GM18511 (cell line): Measurements from ENCODE around the gene LPP.
A peak's percentile ranks its signal among the peaks of the same experiment; 100 is the strongest.

Experiments used
- ATAC-seq: cut with Tn5 transposase; IDR thresholded peaks from one replicate; pipeline ENCODE4 v1.9.1; 2021; ENCODE audit warnings: mild to moderate bottlenecking, moderate library complexity; ENCODE audit not compliant: unreplicated experiment

The LPP gene

GRCh38 chr3:188351648-188352047 lies 197.7 kb downstream of the LPP start:
- ATAC-seq = no peak

DNA sequence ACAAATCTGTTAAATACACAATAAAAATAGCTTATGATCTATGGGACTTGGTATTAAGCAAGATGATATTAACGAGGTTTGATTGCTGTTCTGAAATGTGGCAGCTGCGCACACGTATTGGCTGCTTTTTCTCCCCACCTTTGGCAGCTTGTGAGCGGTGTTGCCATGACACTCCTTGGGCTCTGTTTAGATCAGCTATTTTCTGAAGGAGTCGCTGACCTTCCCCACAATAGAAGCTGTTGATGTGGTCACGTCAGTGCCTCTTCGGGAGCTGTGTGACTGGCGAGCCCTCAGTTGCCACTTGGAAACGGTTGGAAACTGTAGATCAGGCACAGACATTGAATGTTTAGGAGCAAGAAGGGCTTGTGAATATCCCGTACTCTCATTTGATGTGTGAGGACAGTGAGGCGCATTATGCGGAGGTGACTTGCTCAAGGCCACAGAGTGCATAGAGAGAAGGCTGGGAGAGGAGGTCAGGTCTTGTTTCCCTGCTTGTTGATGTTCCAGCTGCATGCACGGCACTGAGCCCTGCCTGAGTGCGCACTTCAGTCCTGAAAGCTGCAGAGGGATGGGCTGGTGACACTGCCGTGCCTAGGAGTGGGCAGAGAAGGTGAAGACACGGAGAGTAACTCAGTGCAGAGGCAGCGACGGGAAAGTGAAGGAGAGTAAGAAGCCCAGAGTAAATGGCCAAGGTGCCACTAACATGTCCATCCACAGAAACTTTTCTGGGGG lies 198.4 kb downstream of the LPP start:
- ATAC-seq = no peak

DNA sequence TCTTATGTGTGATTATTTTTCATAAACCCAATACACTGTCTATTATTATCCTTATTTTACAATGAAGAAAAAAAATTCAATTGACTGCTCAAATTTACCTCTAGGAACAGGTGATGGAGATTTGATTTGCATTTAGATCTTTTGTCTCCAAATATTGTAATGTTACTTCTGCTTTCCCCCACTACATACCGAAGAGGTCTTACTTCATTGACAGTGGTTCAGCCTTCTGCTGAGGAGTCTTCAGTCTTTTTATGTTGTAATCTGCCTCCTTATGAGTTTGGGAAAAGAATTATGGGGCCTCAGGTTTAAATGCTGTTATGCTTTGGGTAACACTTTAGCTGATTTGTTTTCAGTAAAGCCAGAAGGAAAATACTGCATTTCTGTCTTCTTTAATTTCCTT lies 199.5 kb downstream of the LPP start:
- ATAC-seq = no peak

DNA sequence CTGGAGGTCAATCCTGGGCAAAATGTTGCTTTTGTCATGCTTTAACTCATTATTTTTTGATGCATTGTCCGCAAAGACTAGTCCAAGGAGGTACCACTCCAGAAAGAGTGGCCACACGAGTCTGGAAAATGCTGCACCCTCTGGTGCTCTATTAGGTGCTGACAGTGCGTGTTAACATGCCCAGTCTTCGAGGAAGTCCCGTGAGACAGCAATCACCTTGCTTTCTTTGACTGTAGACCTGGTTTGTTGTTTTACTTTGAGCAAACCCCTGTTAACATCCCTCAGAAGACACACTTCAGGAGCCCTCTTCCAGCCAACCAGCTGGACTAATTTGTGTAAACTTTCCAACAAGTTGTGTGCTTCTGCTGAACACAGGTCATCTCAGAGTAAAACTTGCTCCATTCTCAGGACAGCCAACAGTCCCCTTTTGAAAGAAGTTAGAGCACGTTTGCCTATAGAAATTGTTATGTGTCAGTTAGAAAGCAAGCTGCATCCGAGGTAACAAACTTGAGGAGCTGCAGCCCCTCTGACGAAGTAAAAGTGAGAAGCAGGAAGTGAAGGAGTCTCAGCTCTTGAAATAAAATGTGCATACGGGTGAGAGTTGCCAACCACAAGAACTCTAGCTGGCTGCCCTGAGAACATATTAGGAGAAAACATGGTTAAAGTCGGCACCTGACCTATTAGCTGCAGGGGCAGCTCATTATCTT lies 205.0 kb downstream of the LPP start:
- ATAC-seq = no peak

- no peak for ATAC-seq
Measured at GRCh38 chr3:188360364-188360881, 206.5 kb downstream of the LPP start.

DNA sequence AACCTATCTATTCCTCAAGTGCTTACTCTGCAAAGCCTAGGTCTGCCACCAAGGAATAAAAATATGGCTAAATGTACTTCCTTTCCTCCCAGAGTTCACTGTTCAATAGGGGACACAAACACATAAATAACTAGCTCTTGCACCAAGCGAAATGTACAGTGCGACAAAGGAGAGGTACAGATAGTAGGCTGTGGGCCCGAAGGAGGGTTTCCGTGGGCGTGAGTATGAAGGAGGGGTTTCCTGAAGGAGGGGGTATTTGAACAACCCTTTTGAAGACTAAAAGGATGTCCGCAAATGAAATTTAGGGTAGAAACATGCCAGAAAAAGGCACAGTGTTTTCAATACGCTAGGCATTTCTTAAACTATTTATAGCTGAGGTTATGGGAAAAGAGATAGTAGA lies 207.9 kb downstream of the LPP start:
- no peak for ATAC-seq

DNA sequence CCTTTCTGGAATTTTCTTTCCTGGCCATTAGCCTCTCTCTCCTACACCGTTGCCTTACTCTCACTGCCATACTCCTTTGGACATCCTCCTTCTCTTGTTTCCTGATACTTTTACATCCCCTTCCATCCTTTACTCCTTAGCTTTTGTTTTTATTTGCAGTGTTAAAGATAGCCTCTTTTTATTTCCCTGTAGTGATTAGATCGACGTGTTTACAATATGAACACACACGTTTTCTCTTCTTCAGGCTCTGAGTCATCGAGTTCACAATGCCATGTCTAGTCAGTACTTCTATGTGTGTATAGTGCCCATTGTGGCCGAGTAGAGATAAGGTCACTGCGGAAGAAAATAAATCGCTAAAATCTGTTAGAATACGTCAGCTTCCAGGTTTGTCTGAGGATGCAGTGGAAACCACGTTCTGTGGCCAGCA lies 208.5 kb downstream of the LPP start:
- ATAC-seq = no peak

GRCh38 chr3:188365184-188365583 lies 211.2 kb downstream of the LPP start:
- ATAC-seq = no peak

DNA sequence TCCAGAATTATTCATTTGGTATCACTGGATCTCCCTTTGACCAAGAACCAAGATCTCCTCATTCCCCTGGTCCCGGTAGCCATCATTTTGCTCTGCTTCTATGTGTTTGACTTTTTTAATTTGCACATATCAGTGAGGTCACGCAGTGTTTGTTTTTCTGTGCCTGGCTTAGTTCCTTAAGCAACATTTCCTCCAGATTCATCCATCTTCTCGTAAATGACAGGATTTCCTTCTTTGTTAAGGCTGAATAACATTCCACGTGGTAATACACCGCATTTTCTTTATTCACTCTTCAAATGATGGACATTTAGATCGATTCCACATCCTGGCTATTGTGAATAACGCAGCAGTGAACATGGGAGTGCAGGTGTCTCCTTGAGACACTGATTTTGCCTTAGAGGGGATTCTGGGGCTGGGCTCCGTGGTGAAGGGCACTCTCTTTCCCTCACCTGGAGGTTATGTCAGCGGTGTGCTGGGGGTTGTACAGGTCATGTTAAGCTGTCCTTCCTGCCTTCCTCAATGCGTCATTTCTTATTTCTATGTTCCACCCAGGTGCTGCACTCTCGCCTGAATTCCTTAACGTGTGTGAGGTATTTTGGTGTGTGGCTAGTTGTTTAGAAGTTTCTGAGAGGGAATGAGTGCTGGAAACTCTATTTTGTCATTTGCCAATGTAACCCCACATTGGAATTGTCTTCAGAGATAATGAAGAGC lies 212.2 kb downstream of the LPP start:
- no peak for ATAC-seq

DNA sequence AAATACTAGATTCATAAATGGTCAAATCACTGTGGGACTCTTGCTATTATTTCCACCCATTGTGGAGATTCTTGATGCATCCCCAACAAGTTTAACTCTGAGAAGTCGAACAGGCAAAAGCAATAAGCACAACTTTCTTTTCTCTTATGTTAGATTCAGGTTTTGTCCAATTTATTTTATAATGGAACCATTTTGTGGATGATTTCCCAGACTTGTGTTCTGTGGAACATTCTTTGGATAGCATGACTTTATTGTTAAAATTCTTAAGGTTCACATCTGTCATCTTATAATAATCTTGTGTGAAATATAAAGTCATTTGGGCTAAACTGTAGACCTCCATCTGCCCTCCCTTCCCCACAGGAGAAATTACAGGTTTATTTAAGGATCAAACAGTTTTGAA lies 213.7 kb downstream of the LPP start:
- ATAC-seq = no peak

DNA sequence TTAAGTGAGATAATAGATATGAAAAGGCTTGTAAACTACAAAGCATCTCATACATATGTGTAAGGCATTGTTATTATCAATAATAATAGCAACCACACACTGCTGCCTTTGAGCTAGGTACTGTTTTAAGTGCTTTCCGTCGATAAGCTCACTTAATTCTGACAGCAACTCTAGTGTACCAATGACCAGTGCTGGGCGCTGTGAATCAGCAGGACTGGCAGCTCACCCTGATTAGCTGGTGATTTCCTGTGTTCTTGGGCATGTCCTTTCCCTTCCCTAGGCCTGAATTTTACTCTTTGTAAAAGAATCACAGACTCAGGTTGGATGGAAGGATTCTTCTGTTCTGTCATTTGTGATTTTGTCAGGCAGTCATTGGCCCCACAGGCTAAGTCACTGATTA lies 215.6 kb downstream of the LPP start:
- no peak for ATAC-seq

- ATAC-seq = no peak
Measured at GRCh38 chr3:188370081-188370830, 216.3 kb downstream of the LPP start.

DNA sequence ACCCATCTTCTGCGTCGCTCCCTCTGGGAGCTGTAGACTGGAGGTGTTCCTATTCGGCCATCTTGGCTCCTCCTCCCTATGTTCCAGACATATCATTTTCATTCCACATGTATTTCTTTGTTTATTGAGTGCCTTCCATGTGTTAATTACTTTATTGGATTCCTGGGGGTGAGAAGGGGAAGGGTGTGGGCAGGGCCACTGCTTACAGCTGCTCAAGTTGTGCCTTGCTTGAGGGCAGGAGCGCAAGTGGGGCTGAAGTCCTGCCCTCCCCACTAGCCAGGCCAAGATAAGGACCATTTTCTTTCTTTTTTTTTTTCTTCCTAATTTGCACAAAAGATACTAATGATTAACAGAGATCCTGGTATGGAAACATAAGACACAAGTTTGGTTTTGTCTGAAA lies 224.8 kb downstream of the LPP start:
- no peak for ATAC-seq

- no peak for ATAC-seq
Measured at GRCh38 chr3:188380252-188380651, 226.3 kb downstream of the LPP start.

GRCh38 chr3:188380722-188381121 lies 226.8 kb downstream of the LPP start:
- no peak for ATAC-seq

DNA sequence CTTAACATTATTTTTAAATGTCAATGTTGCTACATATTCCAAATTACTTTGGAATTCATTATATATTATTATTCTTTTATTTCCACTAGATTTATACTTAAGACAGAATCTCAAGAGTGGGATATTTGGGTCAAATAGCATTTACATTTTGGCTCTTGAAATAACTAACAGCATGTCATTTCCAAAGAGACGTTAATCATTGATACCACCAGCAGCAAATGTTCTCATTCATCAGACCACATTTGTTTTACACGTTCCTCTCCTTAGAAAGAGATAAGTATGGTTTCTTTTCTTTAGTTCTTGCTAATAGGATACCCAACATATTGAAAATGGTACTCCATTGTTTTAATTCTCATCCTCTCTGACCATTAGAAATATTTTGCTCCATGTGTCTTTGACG lies 229.8 kb downstream of the LPP start:
- no peak for ATAC-seq

GRCh38 chr3:188385295-188385694 lies 231.3 kb downstream of the LPP start:
- ATAC-seq = no peak

- ATAC-seq = peak; percentile 99
Measured at GRCh38 chr3:188389711-188390342, 235.9 kb downstream of the LPP start.

GRCh38 chr3:188390343-188390718 lies 236.4 kb downstream of the LPP start:
- peak; percentile 36 for ATAC-seq

GRCh38 chr3:188390775-188391443 lies 237.0 kb downstream of the LPP start:
- ATAC-seq = no peak
